GM12878 (cell line): ENCODE data around the gene GSTP1. TPM values are rescaled to one million over a fixed set of nuclear protein-coding genes. Genes with fewer than 3 reads are reported as not detected.

ENCODE experiments used
- ATAC-seq: fragments of 200-7000 bp; cut with Tn5 transposase; 3 replicates; pipeline ENCODE4 v1.9.1; 2020; ENCODE audit warnings: mild to moderate bottlenecking, moderate library complexity
- BruUV-seq: library from RNA; stranded (reverse); fragments of 400-500 nt; replicated peaks from 2 replicates; lab custom pipeline; 2021; lab: Mats Ljungman, UMichigan
- CTCF ChIA-PET: fragments of 300-600 bp; sonication (Branson Sonifier 250); formaldehyde crosslinking; extraction: SDS; loops from one replicate; lab custom pipeline; 2021; ENCODE audit warnings: inconsistent platforms; lab: Yijun Ruan, JAX
- POLR2A ChIA-PET: fragments of 350-600 bp; formaldehyde crosslinking; extraction: SDS; loops from one replicate; lab custom pipeline; 2021; ENCODE audit warnings: inconsistent platforms; lab: Charles Lee
- RAD21 ChIA-PET: fragments of 300-600 bp; sonication (Branson Sonifier 250); formaldehyde crosslinking; loops from one replicate; lab custom pipeline; 2023; ENCODE audit warnings: antibody characterized with exemption; ENCODE audit not compliant: unreplicated experiment; lab: Charles Lee
- SMC1A ChIA-PET: fragments of 300-600 bp; sonication (Branson Sonifier 250); formaldehyde crosslinking; loops from one replicate; lab custom pipeline; 2023; ENCODE audit not compliant: unreplicated experiment, uncharacterized antibody; lab: Charles Lee
- DNase-seq: peaks from one replicate; pipeline ENCODE4 v3.0.0-alpha.2; 2011; ENCODE audit warnings: low read depth, low spot score
- FAIRE-seq: peaks from 3 replicates; lab custom pipeline; 2011; peaks lifted over from hg19 to GRCh38; lab: Jason Lieb, UNC
- H2AFZ ChIP-seq: 2 replicates; pipeline ENCODE4 v1.6.0; 2011; ENCODE audit warnings: low read depth, low read length, control low read depth; ENCODE audit not compliant: control insufficient read depth
- H3K27ac ChIP-seq: 2 replicates; pipeline ENCODE4 v1.5.1; 2011; ENCODE audit warnings: control low read depth; ENCODE audit not compliant: control insufficient read depth, insufficient read depth
- H3K27me3 ChIP-seq, 2 experiments: replicated peaks in 1 of 2; 2 replicates each; pipeline versions ENCODE4 v1.6.0 to v1.6.1; 2011; ENCODE audit warnings: low read length in 1 of 2; ENCODE audit not compliant: control insufficient read depth in 2 of 2, insufficient read depth in 2 of 2
- H3K36me3 ChIP-seq, 2 experiments: 2 replicates each; pipeline ENCODE4 v1.5.1; 2011; ENCODE audit warnings: low read length in 1 of 2; ENCODE audit not compliant: control insufficient read depth in 2 of 2, insufficient read depth in 2 of 2
- H3K4me1 ChIP-seq: 2 replicates; pipeline ENCODE4 v1.6.1; 2011; ENCODE audit warnings: mild to moderate bottlenecking, low read length, moderate library complexity, mixed read lengths; ENCODE audit not compliant: control insufficient read depth, insufficient read depth
- H3K4me2 ChIP-seq: 2 replicates; pipeline ENCODE4 v1.6.0; 2011; ENCODE audit warnings: control low read depth; ENCODE audit not compliant: control insufficient read depth, insufficient read depth
- H3K4me3 ChIP-seq: fragments of 200-600 bp; sonication (generic); 2 replicates; pipeline ENCODE4 v1.5.1; 2016
- H3K79me2 ChIP-seq: 2 replicates; pipeline ENCODE4 v1.6.0; 2011; ENCODE audit warnings: low read length; ENCODE audit not compliant: control insufficient read depth, insufficient read depth
- H3K9ac ChIP-seq: 2 replicates; pipeline ENCODE4 v1.8.0; 2011; ENCODE audit warnings: low read length, control low read depth, mixed read lengths; ENCODE audit not compliant: control insufficient read depth, insufficient read depth
- H3K9me3 ChIP-seq: replicated peaks from 3 replicates; pipeline ENCODE4 v1.5.1; 2011; ENCODE audit warnings: mild to moderate bottlenecking, low read length; ENCODE audit not compliant: control insufficient read depth, insufficient read depth
- H4K20me1 ChIP-seq: 2 replicates; pipeline ENCODE4 v1.6.0; 2011; ENCODE audit not compliant: control insufficient read depth, insufficient read depth
- HDAC2 ChIP-seq: fragments of 200-600 bp; sonication (generic); IDR thresholded peaks from 2 replicates; pipeline ENCODE4 v1.6.1; 2017
- HDAC6 ChIP-seq: fragments of 200-600 bp; sonication (generic); IDR thresholded peaks from one replicate; pipeline ENCODE4 v1.8.0; 2017; ENCODE audit warnings: antibody characterized with exemption; ENCODE audit not compliant: unreplicated experiment
- RUNX3 ChIP-seq: IDR thresholded peaks from 2 replicates; pipeline ENCODE4 v1.6.1; 2012; ENCODE audit warnings: low read length, inconsistent platforms
- WGBS: methylation state at CpG from one replicate; pipeline ENCODE4 v1.1.6; 2016; ENCODE audit warnings: low lambda C conversion rate; ENCODE audit not compliant: insufficient replicate concordance, insufficient coverage; ENCODE audit errors: missing lambda C conversion rate; 5-methylcytosine and 5-hydroxymethylcytosine counted together
- in situ Hi-C: fragments of 300-500 bp; cut with MboI; formaldehyde crosslinking; loops from 9 replicates; pipeline ENCODE4 v1.14.3; 2018; ENCODE audit warnings: mixed read lengths
- intact Hi-C: fragments of 100-400 bp; cut with micrococcal nuclease; formaldehyde crosslinking; loops from one replicate; pipeline ENCODE4 v1.14.2; 2022; ENCODE audit not compliant: unreplicated experiment
- polyA plus RNA-seq, 11 experiments: library from polyadenylated mRNA; depleted of rRNA in 4 of 11; unstranded in 6 of 11; stranded (reverse) in 5 of 11; fragments of >200 nt; fragmentation: Nextera tagmentation in 4 of 11; fragmentation: Illumina TruSeq in 1 of 11; extraction: Ambion mirVana in 4 of 11; extraction: Trizol in 1 of 11; gene quantifications; 1 replicate in 1 of 11; 2 replicates in 10 of 11; pipeline versions ENCODE4 v1.2.1 to v1.2.3, GENCODE V29; 2011 to 2016; ENCODE audit warnings: inconsistent platforms in 2 of 11, missing spikeins in 2 of 11, low read depth in 1 of 11
- total RNA-seq, 4 experiments: library from RNA; depleted of rRNA in 3 of 4; stranded (reverse); fragments of >200 nt in 3 of 4; fragmentation: Illumina TruSeq in 1 of 4; extraction: Trizol in 1 of 4; gene quantifications; 2 replicates each; pipeline versions ENCODE4 v1.2.1 to v1.2.3, GENCODE V29; 2013 to 2021
- TF ChIP-seq, protein P1 (sequence below): fragments of 450-650 bp; IDR thresholded peaks from 2 replicates; pipeline ENCODE4 v1.6.1; 2016; ENCODE audit warnings: mild to moderate bottlenecking
- TF ChIP-seq, protein P2 (sequence below): fragments of 450-650 bp; IDR thresholded peaks from 2 replicates; pipeline ENCODE4 v1.6.1; 2018; ENCODE audit warnings: borderline replicate concordance, mild to moderate bottlenecking; ENCODE audit not compliant: partially characterized antibody

GSTP1 gene
- total and polyA plus RNA-seq, 10 of the 15 experiments (the other 5 are each of a cell fraction or from before 2014, with no cell fraction given) = 469 to 1,788 (median 955) TPM

DNA sequence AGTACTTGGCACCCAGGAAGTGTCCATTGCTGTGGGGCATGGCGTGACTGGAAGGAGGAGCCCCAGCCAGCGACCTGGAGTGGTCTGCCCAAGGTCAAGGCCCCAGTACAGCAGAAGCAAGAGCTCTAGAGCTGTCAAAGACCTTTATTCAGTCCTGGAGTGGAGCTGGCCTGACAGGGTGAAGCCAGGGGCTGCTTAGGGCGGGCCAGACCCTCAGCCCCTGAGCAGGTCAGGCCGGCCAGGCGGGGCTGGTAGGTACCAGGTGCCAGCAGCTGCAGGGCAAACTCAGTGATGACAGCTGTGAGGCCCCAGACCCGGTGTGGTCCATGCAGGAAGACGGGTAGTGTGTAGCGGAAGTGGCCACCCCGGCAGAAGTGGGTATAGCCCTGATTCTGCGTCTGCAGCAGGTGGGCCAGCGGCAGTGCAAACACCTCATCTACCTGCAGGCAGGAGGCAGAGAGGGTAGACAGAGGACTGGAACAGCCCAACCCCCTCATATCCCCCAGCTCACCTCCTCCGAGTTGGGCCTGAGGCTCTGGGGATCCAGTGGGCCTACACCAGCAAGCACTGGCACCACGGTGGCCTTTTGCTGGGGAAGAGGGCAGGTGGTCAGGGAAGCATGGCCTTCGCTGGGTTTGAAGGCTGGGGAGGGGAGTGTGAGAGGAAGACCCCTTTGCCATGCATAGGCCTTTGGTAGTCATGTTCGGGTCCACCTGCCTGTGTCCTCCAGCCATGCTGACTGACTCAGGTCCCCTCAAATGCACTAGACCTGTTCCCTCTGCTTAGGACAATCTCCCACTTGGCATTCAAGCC is 44.4 kb downstream of the GSTP1 start:
- H3K9ac ChIP-seq = no peak overlapping the region; the same call in 1 of the 2 replicates
- H3K36me3 ChIP-seq = no peaks in the 10 kb centered on the region
- ATAC-seq (no peak), FAIRE-seq (no peak), DNase-seq (no peak)
- ChIA-PET RAD21 (interaction anchor here (0.6 to 5.1 kb wide), 10 partner anchors 12 to 277 kb away, joined by 3 to 38 read pairs (median 7); partner anchors contain the start of genes GSTP1 and PPP1CA), CTCF (interaction anchor here (0.6 to 6.4 kb wide), 18 partner anchors 8 to 755 kb away, joined by 3 to 71 read pairs (median 8); partner anchors contain the start of genes ACY3, GSTP1 and RPS6KB2), POLR2A (interaction anchor here (0.6 to 2.7 kb wide), 6 partner anchors 8 to 140 kb away, joined by 3 to 14 read pairs (median 6); partner anchors contain the start of gene GSTP1), SMC1A (interaction anchor here (0.8 to 6.4 kb wide), 8 partner anchors 11 to 48 kb away, joined by 3 to 52 read pairs (median 7); partner anchors contain the start of genes ACY3 and GSTP1)
- H4K20me1 ChIP-seq = no peaks in the 10 kb centered on the region
- H3K27me3 ChIP-seq = no peaks in the 10 kb centered on the region
- TSS peak; percentile 56 for BruUV-seq
- 82% methylated on average over 15 of the region's 15 CpGs for WGBS
- H3K27ac ChIP-seq = no peak overlapping the region
- no peaks in the 10 kb centered on the region for H3K9me3 ChIP-seq
- H3K4me3 ChIP-seq = 0 out of 2 replicates have a peak overlapping the region, but pooled peaks have one; percentile 61
- TF ChIP-seq, protein P1, sequence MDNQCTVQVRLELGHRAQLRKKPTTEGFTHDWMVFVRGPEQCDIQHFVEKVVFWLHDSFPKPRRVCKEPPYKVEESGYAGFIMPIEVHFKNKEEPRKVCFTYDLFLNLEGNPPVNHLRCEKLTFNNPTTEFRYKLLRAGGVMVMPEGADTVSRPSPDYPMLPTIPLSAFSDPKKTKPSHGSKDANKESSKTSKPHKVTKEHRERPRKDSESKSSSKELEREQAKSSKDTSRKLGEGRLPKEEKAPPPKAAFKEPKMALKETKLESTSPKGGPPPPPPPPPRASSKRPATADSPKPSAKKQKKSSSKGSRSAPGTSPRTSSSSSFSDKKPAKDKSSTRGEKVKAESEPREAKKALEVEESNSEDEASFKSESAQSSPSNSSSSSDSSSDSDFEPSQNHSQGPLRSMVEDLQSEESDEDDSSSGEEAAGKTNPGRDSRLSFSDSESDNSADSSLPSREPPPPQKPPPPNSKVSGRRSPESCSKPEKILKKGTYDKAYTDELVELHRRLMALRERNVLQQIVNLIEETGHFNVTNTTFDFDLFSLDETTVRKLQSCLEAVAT = no peak
- TF ChIP-seq HDAC2 (no peak), HDAC6 (no peak), RUNX3 (no peak)
- TF ChIP-seq, protein P2, sequence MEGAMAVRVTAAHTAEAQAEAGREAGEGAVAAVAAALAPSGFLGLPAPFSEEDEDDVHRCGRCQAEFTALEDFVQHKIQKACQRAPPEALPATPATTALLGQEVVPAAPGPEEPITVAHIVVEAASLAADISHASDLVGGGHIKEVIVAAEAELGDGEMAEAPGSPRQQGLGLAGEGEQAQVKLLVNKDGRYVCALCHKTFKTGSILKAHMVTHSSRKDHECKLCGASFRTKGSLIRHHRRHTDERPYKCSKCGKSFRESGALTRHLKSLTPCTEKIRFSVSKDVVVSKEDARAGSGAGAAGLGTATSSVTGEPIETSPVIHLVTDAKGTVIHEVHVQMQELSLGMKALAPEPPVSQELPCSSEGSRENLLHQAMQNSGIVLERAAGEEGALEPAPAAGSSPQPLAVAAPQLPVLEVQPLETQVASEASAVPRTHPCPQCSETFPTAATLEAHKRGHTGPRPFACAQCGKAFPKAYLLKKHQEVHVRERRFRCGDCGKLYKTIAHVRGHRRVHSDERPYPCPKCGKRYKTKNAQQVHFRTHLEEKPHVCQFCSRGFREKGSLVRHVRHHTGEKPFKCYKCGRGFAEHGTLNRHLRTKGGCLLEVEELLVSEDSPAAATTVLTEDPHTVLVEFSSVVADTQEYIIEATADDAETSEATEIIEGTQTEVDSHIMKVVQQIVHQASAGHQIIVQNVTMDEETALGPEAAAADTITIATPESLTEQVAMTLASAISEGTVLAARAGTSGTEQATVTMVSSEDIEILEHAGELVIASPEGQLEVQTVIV = no peak
- peak overlapping the region; percentile 96 for H3K4me2 ChIP-seq
- in situ Hi-C loops = no loop called here
- H2AFZ ChIP-seq = no peak overlapping the region
- H3K4me1 ChIP-seq = peaks cover 15% of the 10 kb centered on the region
- intact Hi-C loops = no loop called here
- H3K79me2 ChIP-seq = no peaks in the 10 kb centered on the region
